Adrenal gland (tissue), 12 donors: ENCODE results near the gene LASP1. TPM values are rescaled to one million over a fixed set of nuclear protein-coding genes. Genes with fewer than 3 reads are reported as not detected.
"Not testable (repeated sequence)": the region's sequence is repeated elsewhere in the genome, so short reads cannot be mapped to it uniquely, and the experiment has no call there.

Experiments used
- DNase-seq, 7 donors: peaks; one replicate each; pipeline ENCODE4 v3.0.0-alpha.2; 2019 to 2020
- H3K27ac ChIP-seq, 5 donors: fragments of 200-600 bp; sonication (generic) in 4 of 5; 1 replicate in 3 of 5; 2 replicates in 2 of 5; pipeline versions ENCODE4 v1.5.1 to v1.8.0; 2016 to 2020; ENCODE audit warnings: mild to moderate bottlenecking in 1 of 5
- H3K27me3 ChIP-seq: fragments of 200-600 bp; 2 replicates; pipeline ENCODE4 v1.8.0; 2021
- H3K36me3 ChIP-seq, 2 donors: fragments of 200-600 bp; replicated peaks in 1 of 2; 1 replicate in 1 of 2; 2 replicates in 1 of 2; pipeline versions ENCODE4 v1.5.1 to v1.8.0; 2018 to 2022
- H3K4me1 ChIP-seq, 2 donors: fragments of 200-600 bp; replicated peaks in 1 of 2; 1 replicate in 1 of 2; 2 replicates in 1 of 2; pipeline versions ENCODE4 v1.5.1 to v1.8.0; 2018 to 2021
- H3K4me3 ChIP-seq, 4 donors: fragments of 200-600 bp; sonication (generic) in 3 of 4; one replicate each; pipeline ENCODE4 v1.5.1; 2016 to 2018
- H3K9me3 ChIP-seq, 3 donors: fragments of 200-600 bp; sonication (generic) in 1 of 3; replicated peaks in 1 of 3; 1 replicate in 2 of 3; 2 replicates in 1 of 3; pipeline versions ENCODE4 v1.5.1 to v1.8.0; 2016 to 2021
- CTCF ChIP-seq, 6 experiments: fragments of 450-650 bp in 4 of 6; fragments of 200-600 bp in 2 of 6; sonication (generic) in 1 of 6; IDR thresholded peaks; 1 replicate in 5 of 6; 2 replicates in 1 of 6; pipeline versions ENCODE4 v1.5.1 to v1.8.0; 2016 to 2021; ENCODE audit warnings: antibody characterized with exemption in 6 of 6, mild to moderate bottlenecking in 2 of 6, moderate library complexity in 1 of 6
- POLR2A ChIP-seq, 2 donors: fragments of 450-650 bp; IDR thresholded peaks; one replicate each; pipeline ENCODE4 v1.6.1; 2017; ENCODE audit warnings: antibody characterized with exemption in 2 of 2, mild to moderate bottlenecking in 2 of 2, moderate library complexity in 1 of 2
- WGBS, 4 donors: extraction: QIAGEN DNeasy Blood & Tissue Kit in 2 of 4; methylation state at CpG; one replicate each; pipeline versions ENCODE4 v1.1.5 to v1.1.7; 2013 to 2017; 5-methylcytosine and 5-hydroxymethylcytosine counted together
- intact Hi-C, 2 donors: fragments of 100-400 bp; cut with DNase I; formaldehyde crosslinking; loops; one replicate each; pipeline versions ENCODE4 v1.14.1 to v1.15.0; 2022 to 2023
- polyA plus RNA-seq, 3 donors: library from polyadenylated mRNA; stranded (reverse); fragments of 200-250 nt in 2 of 3; fragments of 350-450 nt in 1 of 3; fragmentation: Illumina TruSeq in 1 of 3; extraction: RNeasy Lipid Tissue Mini Kit (QIAGEN cat#74804) in 1 of 3; gene quantifications; one replicate each; pipeline ENCODE4 v1.2.3, GENCODE V29; 2013 to 2014
- total RNA-seq, 9 donors: library from RNA; depleted of rRNA in 4 of 9; stranded (reverse); fragments of >200 nt in 4 of 9; fragments of 120-200 nt in 1 of 9; fragmentation: NEBNext Ultra II Directional in 1 of 9; extraction: Animal tissue kit (Norgen Biotek cat#: 25700) in 1 of 9; gene quantifications; one replicate each; pipeline versions ENCODE4 v1.1.0 to v1.2.4, GENCODE V29; 2013 to 2023
- donor health status: healthy with polysubstance abuse.
- donor health status: Bipolar disorder and iron deficiency.
- donor health status: DM: yes; HTN: yes; CAD: no.
- donor health status: DM: no; HTN: no; CAD: no.
- donor health status: DM: no; HTN: no; CAD: no.
- donor health status: DM: yes; HTN: yes; CAD: no.

LASP1 gene
- total and polyA plus RNA-seq, 12 donors: 36.3 to 123 (median 88.0) TPM

DNA sequence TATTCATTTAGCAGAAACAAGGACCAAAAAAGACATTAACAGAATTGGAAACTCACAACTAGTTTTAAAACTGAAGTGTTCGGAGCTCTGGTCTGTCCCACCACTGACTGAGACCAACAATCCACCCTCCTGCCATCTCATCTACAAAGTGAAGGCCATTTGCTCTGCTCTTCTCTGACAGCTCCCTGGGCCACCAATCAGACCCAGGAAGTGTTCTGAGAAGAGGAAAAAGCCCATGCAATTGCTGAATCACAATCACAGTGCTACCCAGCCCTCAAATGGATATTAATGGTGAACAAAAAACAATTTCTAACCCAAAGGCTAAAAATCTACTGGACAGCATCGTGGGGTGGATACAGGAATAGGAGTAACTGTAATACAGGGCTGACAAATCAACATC, 18.4 kb upstream of the LASP1 start:
- Histone ChIP-seq H3K27ac (peak overlapping the region in 1 of 5 donors; percentile 2), H3K4me1 (peaks cover 24 to 32% of the 10 kb centered on the region in 2 donors), H3K36me3 (peaks cover 0 to 50% of the 10 kb centered on the region in 2 donors), H3K4me3 (peak overlapping the region in 1 of 4 donors; percentile 88), H3K27me3 (no peaks in the 10 kb centered on the region), H3K9me3 (no peaks in the 10 kb centered on the region)
- TF ChIP-seq POLR2A (IDR thresholded peaks at IDR 0.05): peak in 1 of 2 donors; percentile 15
- no peak for TF ChIP-seq CTCF (IDR thresholded peaks at IDR 0.05)
- intact Hi-C loops: no loop called here
- no peak for DNase-seq
- 26 to 49% (median 34%) methylated on average over 2 of the region's 2 CpGs for WGBS, 4 donors

- intact Hi-C loops: no loop called here
- no peak for DNase-seq
- no peaks in the 10 kb centered on the region for H3K9me3 ChIP-seq
- no peaks in the 10 kb centered on the region for H3K27me3 ChIP-seq
- TF ChIP-seq POLR2A (IDR thresholded peaks at IDR 0.05) (no peak), CTCF (IDR thresholded peaks at IDR 0.05) (peak in 1 of 6 experiments; percentile 2)
- peak overlapping the region; percentile 50 to 88 (median 69) for H3K4me3 ChIP-seq
- H3K27ac ChIP-seq: peak overlapping the region; percentile 75 to 98 (median 89)
- 0 to 2% (median 1%) methylated on average over 19 of the region's 19 CpGs for WGBS, 4 donors
- H3K4me1 ChIP-seq: peaks cover 24 to 32% of the 10 kb centered on the region in 2 donors
- H3K36me3 ChIP-seq: peaks cover 0 to 43% of the 10 kb centered on the region in 2 donors
Observed at GRCh38 chr17:38852771-38853291, 17.0 kb upstream of the LASP1 start.

GRCh38 chr17:38853292-38854219, 16.3 kb upstream of the LASP1 start, which contains the start of gene RPL23:
TSS of gene RPL23 (minus strand) at chr17:38853721. CDS start at chr17:38853710, 11 bp downstream.
- TF ChIP-seq CTCF (IDR thresholded peaks at IDR 0.05) (no peak), POLR2A (IDR thresholded peaks at IDR 0.05) (peak; percentile 83 to 91)
- intact Hi-C loops: no loop called here
- 0% methylated on average over 48 of the region's 48 CpGs for WGBS, 4 donors
- no peaks in the 10 kb centered on the region for H3K9me3 ChIP-seq
- no peaks in the 10 kb centered on the region for H3K27me3 ChIP-seq
- DNase-seq: peak; percentile 94 to 98 (median 96)
- peaks cover 0 to 36% of the 10 kb centered on the region in 2 donors for H3K36me3 ChIP-seq
- peak within 1 kb of the TSS; percentile 50 to 88 (median 69) for H3K4me3 ChIP-seq
- peak within 1 kb of the TSS; percentile 75 to 98 (median 89) for H3K27ac ChIP-seq
- H3K4me1 ChIP-seq: peaks cover 24 to 32% of the 10 kb centered on the region in 2 donors

GRCh38 chr17:38855101-38855714, 14.7 kb upstream of the LASP1 start:
- intact Hi-C loops, H3K27me3 ChIP-seq, DNase-seq, H3K27ac ChIP-seq, H3K9me3 ChIP-seq, H3K4me3 ChIP-seq: not testable (repeated sequence)
- WGBS, 4 donors: 87 to 91% (median 89%) methylated on average over 28 of the region's 28 CpGs
- Histone ChIP-seq H3K36me3 (peaks cover 0 to 20% of the 10 kb centered on the region in 2 donors), H3K4me1 (peaks cover 24 to 32% of the 10 kb centered on the region in 2 donors)
